ENCODE data around the gene ST8SIA1.

Gene ST8SIA1

DNA sequence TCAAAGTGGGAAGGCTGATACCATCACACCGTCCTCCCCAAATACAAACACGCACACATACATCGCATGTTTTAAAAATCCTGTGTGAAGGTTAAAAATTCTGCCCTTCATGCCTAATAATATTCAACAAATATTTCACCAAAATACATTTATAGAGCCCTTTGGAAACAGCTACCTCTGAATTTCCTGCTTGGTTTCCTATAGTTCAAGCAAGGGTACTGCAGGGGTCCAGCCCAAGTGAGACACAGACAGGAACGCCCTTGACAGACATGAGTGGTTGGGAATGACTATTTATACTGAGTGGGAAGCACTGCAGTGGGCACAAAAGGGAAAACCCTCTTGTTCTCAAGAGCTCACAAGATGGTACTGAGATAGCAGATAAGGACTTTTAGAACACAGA, 51.0 kb downstream of the ST8SIA1 start:
- no peak for DNase-seq (ENCODE audit: low read depth in 2 of 2)

DNA sequence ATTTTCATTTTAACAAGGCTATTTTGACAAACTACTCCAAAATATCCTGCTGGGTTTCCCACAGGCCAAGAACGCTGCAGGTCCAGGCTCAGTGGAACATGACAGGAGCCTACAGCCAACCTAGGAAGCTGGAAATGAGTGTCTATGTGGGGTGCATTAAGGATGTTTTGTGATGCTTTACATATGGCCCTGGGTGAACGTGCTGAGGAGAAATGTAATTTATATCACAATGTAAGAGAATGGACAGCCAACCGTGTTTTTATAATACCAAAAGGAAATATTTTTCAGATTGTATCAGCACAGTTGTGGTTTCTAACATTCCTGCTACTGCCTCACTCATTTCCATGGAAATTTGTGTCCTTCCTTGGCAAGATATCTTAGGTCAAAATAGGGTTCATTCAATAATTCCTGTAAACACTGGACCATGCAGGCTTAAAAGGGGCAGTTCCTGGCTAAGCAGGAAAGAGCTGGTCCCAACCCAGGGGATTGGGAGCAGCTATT, 51.5 kb downstream of the ST8SIA1 start:
- DNase-seq (ENCODE audit: low read depth in 2 of 2) = no peak

DNA sequence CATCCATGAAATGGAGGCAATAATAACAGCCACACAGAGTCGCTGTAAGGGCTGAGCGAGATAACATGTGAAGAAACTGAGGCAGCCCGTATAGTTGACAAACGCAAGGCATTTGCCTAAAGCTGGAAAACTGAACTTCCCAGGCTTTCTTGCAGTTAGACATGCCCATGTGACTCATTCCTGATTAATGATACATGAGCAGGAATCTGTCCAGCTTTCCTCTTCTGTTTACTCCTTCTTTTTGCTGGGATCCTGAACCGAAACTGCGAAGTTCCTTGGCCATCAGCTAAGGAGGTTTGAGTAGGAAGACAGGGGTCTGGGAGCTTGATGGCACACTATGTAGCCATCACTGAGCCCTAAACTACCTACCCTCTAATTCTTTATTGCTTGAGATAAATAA, 52.2 kb downstream of the ST8SIA1 start:
- DNase-seq (ENCODE audit: low read depth in 2 of 2) = no peak

DNA sequence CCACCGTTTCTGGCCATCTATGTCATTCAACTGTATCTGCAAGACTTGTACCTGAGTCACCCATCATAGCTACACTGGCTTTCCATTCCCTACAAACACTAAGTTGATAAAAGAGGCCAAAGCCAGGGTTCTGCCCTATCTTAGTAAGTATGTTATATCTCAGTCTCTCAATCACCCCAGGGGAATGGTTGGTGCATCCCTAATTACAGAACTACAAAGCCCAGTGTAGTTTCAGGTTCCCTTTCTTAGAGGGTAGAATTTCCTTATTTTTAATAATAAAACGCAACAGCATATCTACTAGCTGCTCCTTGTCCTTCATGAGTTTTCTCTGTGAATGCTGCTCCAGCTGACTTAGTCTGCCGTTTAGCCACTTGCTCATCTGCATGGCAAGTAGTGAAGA, 57.6 kb downstream of the ST8SIA1 start:
- no peak for DNase-seq (ENCODE audit: low read depth in 2 of 2)

DNA sequence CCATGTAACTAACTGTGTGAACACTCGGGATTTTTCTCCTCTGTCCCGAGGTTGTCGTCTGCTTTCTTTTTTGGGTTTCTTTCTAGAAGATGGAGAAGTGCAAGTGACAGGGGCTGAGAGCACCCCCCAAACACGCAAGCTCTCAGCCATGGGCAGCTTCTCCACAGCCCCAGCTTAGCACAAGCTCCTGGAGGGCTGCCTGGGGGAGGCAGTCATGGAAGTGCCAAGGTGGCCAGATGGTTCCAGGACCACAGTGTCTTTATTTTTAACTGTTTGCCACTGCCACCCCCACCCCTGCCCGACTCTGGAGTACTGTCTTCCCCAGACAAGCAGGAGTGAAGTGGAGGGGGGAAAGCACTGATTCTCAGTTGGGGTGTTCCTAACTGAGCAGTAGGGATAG, 58.2 kb downstream of the ST8SIA1 start:
- no peak for DNase-seq (ENCODE audit: low read depth in 2 of 2)

GRCh38 chr12:22275843-22276242, 58.7 kb downstream of the ST8SIA1 start:
- DNase-seq (ENCODE audit: low read depth in 2 of 2) = no peak

DNA sequence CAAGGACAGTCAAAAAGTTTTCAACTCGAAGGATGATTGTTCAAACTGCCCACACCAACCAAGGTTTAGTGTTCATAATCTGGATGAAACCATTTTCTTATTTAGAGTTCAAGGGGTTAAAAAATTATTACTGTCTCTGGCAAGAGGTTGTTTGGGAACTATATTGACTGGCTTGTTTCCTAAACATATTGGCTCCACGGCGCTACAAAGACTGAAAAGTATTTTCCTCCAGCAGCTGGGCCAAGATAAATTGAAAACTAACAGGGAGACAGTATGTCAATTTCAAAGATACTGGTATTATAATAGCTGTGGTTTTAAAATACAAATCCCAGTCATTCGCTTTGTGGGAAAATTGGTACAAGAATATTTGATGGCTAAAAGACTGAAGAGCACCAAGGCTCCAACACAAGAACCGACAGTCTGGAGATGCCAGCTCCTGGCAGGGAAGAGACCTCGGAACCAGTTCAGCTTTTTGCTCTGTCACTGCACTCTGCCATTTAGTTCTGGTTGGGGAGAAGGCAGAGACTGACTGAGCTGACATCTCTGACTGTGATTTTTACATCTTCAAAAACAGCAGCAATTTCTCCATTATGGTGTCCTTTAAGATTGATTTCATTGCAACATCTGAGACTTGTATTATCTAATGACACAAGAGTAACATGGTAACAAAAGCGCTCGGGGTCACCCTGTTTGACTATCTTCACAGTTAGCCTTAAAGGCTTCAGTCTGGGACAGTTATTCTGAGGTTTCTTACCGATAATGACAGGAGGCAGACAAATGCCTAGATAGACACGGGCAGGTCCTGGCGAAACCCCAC, 62.0 kb downstream of the ST8SIA1 start:
- DNase-seq (ENCODE audit: low read depth in 2 of 2) = no peak

GRCh38 chr12:22271023-22271422, 63.5 kb downstream of the ST8SIA1 start:
- DNase-seq (ENCODE audit: low read depth in 2 of 2) = no peak

- no peak for DNase-seq (ENCODE audit: low read depth in 2 of 2)
These were observed 65.5 kb downstream of the ST8SIA1 start for GRCh38 chr12:22268973-22269372.

DNA sequence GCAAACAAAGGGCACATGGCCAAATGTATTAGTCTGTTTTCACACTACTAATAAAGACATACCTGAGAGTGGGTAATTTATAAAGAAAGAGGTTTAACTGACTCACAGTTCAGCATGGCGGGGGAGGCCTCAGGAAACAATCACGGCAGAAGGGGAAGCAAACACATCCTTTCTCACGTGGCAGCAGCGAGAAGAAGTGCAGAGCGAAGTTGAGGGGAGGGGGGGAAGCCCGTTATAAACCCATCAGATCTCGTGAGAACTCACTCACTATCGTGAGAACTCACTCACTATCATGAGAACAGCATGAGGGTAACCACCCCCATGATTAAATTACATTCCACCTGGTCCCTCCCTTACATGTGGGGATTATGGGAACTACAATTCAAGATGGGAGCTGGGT, 66.1 kb downstream of the ST8SIA1 start:
- DNase-seq (ENCODE audit: low read depth in 2 of 2) = no peak

- no peak for DNase-seq (ENCODE audit: low read depth in 2 of 2)
These were observed 68.4 kb downstream of the ST8SIA1 start for GRCh38 chr12:22266101-22266500.

GRCh38 chr12:22264380-22264779, 70.1 kb downstream of the ST8SIA1 start:
- no peak for DNase-seq (ENCODE audit: low read depth in 2 of 2)

DNA sequence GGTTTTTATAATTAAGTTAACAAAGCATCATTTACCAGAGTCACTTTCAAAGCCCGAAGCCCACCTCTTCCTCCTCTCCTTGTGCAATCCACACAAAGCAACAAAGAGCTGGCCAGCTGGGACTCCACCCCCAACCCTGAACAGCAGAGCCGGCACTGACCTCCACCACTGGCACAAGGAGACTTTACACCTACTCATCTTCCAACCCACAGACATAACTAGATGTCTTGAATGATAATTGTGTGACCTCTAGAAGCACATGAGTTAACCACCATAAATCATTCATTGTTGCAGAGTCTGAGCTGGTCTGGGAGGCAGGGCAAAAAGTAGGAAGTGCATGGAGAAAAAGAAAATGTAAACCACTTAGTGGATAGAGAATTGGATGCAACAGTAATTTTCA, 72.2 kb downstream of the ST8SIA1 start:
- DNase-seq (ENCODE audit: low read depth in 2 of 2) = no peak

GRCh38 chr12:22257100-22257499, 77.4 kb downstream of the ST8SIA1 start:
- no peak for DNase-seq (ENCODE audit: low read depth in 2 of 2)

GRCh38 chr12:22256605-22257004, 77.9 kb downstream of the ST8SIA1 start:
- no peak for DNase-seq (ENCODE audit: low read depth in 2 of 2)

- DNase-seq (ENCODE audit: low read depth in 2 of 2) = no peak
These were observed 78.5 kb downstream of the ST8SIA1 start for GRCh38 chr12:22256041-22256441.

GRCh38 chr12:22255097-22255496, 79.4 kb downstream of the ST8SIA1 start:
- no peak for DNase-seq (ENCODE audit: low read depth in 2 of 2)

DNA sequence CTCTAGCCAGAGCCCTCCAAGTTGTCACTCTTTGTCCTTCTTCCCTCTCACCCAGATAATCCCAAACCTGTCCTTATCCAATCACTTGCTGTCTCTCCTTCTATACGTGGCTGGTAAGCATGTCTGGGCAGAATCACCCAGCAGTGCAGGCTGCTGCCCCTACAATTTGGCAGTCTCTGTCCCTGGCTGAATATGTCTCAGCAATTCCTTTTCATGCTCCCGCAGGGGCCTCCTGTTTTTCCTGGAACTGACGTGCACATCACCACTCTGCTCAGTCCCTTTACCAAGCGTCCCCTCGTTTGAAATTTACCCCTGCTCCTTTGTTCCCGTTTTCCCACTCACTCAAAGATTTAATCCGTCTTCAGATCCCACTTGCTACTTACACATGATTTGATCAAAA, 80.0 kb downstream of the ST8SIA1 start:
- DNase-seq (ENCODE audit: low read depth in 2 of 2) = no peak

DNA sequence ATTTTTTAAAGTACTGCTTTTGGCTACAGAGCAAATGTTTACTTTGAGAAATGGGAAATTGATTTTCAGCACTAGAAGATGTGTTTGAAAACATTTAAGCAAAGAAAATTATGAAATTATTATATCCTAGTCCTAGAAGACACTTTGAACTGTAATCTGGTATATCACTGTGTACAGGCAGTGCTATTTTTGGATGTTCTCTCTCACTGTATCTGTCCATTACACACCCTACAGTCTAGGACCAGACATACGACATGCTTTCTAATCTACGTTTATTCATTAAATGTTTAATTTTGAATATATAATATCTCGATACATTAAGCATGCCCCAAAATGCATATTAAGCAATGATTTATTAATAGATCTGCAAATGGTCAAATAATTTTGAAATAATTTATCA, 82.5 kb downstream of the ST8SIA1 start:
- no peak for DNase-seq (ENCODE audit: low read depth in 2 of 2)

DNA sequence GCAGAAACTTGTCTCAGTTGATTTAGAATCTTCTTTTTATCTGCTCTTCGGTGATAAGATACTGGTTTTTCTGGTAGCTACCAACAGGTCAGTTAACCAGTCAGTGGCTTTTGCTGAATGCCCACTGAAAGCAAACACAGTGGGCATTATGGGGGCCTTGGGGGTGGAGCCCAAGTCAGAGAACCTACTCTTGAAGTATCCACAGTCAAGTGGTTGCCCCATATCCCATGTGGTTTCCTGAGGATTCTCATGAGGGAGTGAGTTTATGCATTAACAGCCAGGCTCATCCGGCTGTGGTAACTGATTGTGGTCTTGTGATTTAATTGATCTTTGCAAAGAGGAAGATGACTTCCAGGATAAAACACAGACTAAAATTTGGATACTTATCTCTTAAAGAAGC, 83.7 kb downstream of the ST8SIA1 start:
- no peak for DNase-seq (ENCODE audit: low read depth in 2 of 2)

DNA sequence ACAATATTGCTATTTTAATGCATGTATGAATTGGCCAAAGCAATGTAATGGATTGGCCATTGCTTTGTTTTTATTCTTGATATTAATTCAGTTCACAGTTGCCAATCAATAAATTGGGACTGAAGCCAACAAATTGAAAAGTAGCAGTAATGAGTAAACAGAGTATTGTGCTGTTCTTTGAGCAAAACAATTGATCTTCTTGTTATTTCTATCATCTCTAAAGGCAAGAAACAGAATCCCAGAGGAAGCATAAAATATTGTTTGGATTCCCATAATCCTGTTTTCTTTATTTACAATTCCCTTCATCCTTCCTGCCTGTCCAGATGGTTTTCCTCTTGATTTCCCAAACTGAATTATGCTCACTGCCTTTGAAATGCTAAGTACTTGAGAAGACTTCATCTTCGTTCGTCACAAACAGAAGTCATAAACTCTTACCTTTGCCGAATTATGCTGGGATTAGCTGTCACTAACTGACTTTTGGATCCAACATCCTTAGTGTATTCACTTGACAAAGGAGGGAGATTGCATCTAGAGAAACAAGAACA, 85.9 kb downstream of the ST8SIA1 start:
- no peak for DNase-seq (ENCODE audit: low read depth in 2 of 2)

DNA sequence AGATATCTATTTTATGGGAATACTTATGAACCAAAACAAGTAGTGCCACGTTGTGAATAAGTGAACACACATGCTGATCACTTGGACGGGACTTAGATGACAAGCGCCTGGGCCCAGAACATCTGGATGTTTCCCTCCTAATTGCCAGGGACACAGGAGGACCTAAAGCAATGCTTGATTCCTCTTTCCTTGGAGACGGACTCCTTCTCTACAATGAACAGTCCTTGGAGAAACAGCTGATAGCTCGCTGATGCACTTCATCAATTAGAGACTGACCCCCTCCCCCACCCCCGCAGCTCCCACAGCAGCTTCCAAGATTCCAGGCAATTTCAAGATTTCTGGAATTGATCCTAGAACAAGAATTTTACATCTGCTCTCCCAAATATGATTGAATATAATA, 86.4 kb downstream of the ST8SIA1 start:
- no peak for DNase-seq (ENCODE audit: low read depth in 2 of 2)

GRCh38 chr12:22246217-22246846, 88.2 kb downstream of the ST8SIA1 start:
- DNase-seq (ENCODE audit: low read depth in 2 of 2) = no peak
